Osteoblast (primary cell): ENCODE measurements around the gene ENO4. TPM values are rescaled to one million over a fixed set of nuclear protein-coding genes. Genes with fewer than 3 reads are reported as not detected.

Experiments used
- DNase-seq: peaks from one replicate; pipeline ENCODE4 v3.0.0; 2011; ENCODE audit warnings: low spot score, mixed read lengths; ENCODE audit not compliant: insufficient read length; ENCODE audit errors: missing footprints
- H2AFZ ChIP-seq: 2 replicates; pipeline ENCODE4 v1.6.0; 2011; ENCODE audit warnings: mild to moderate bottlenecking, low read length
- H3K27ac ChIP-seq: 2 replicates; pipeline ENCODE4 v1.5.1; 2011; ENCODE audit warnings: mild to moderate bottlenecking, low read depth, low read length, moderate library complexity
- H3K27me3 ChIP-seq: 2 replicates; pipeline ENCODE4 v1.6.0; 2012; ENCODE audit warnings: mild to moderate bottlenecking, control low read depth, inconsistent platforms, low read length, moderate library complexity; ENCODE audit not compliant: insufficient read depth
- H3K36me3 ChIP-seq: 2 replicates; pipeline ENCODE4 v1.5.1; 2011; ENCODE audit warnings: mild to moderate bottlenecking, low read length, control low read depth, moderate library complexity; ENCODE audit not compliant: insufficient read depth
- H3K4me1 ChIP-seq: 2 replicates; pipeline ENCODE4 v1.5.1; 2011; ENCODE audit warnings: mild to moderate bottlenecking, low read length, control low read depth, moderate library complexity; ENCODE audit not compliant: insufficient read depth
- H3K4me2 ChIP-seq: 2 replicates; pipeline ENCODE4 v1.6.0; 2011; ENCODE audit warnings: mild to moderate bottlenecking, low read length; ENCODE audit not compliant: insufficient read depth
- H3K4me3 ChIP-seq: fragments of 200-600 bp; sonication (generic); 3 replicates; pipeline ENCODE4 v1.5.1; 2012; ENCODE audit warnings: mild to moderate bottlenecking, low read length, inconsistent platforms; ENCODE audit not compliant: insufficient read depth
- H3K79me2 ChIP-seq: 2 replicates; pipeline ENCODE4 v1.6.0; 2012; ENCODE audit warnings: mild to moderate bottlenecking, low read length, control low read depth, inconsistent platforms; ENCODE audit not compliant: insufficient read depth
- H3K9me3 ChIP-seq: 2 replicates; pipeline ENCODE4 v1.5.1; 2011; ENCODE audit warnings: low read depth, low read length, control low read depth
- H4K20me1 ChIP-seq: 2 replicates; pipeline ENCODE4 v1.6.0; 2012; ENCODE audit warnings: mild to moderate bottlenecking, low read length, control low read depth; ENCODE audit not compliant: insufficient read depth
- CTCF ChIP-seq: IDR thresholded peaks from 2 replicates; pipeline ENCODE4 v1.5.1; 2011; ENCODE audit warnings: mild to moderate bottlenecking, low read depth, low read length, moderate library complexity; ENCODE audit errors: extremely low read depth
- total RNA-seq: library from RNA; depleted of rRNA; stranded (reverse); fragments of >200 nt; gene quantifications from 2 replicates; pipeline ENCODE4 v1.2.3, GENCODE V29; 2012

Gene ENO4
- 0.29 and 0.36 TPM in 2 replicates for total RNA-seq

- H2AFZ ChIP-seq: peak within 1 kb of the TSS; percentile 95
- peaks cover 9% of the 10 kb centered on the region for H3K27me3 ChIP-seq
- peak; percentile 94 for DNase-seq
- no peaks in the 10 kb centered on the region for H3K79me2 ChIP-seq
- no peak within 1 kb of the TSS for H3K27ac ChIP-seq
- no peaks in the 10 kb centered on the region for H4K20me1 ChIP-seq
- peak within 1 kb of the TSS; percentile 93 for H3K4me2 ChIP-seq
- TF ChIP-seq CTCF: no peak
- H3K36me3 ChIP-seq: no peaks in the 10 kb centered on the region
- H3K4me3 ChIP-seq: peak within 1 kb of the TSS; percentile 79
- H3K4me1 ChIP-seq: peaks cover 10% of the 10 kb centered on the region
- no peaks in the 10 kb centered on the region for H3K9me3 ChIP-seq
Observed at GRCh38 chr10:116849248-116850057, at the start of gene ENO4. TSS of gene ENO4 (plus strand) at chr10:116849499. CDS start at chr10:116849567, 68 bp downstream.

GRCh38 chr10:116800286-116800929 is 48.9 kb upstream of the ENO4 start:
- Histone ChIP-seq H3K4me3 (no peak overlapping the region), H3K27ac (no peak overlapping the region), H3K36me3 (no peaks in the 10 kb centered on the region), H3K9me3 (no peaks in the 10 kb centered on the region), H3K4me1 (no peaks in the 10 kb centered on the region), H2AFZ (no peak overlapping the region), H4K20me1 (no peaks in the 10 kb centered on the region), H3K79me2 (no peaks in the 10 kb centered on the region), H3K4me2 (no peak overlapping the region), H3K27me3 (peaks cover 10% of the 10 kb centered on the region)
- DNase-seq: no peak
- no peak for TF ChIP-seq CTCF

GRCh38 chr10:116801658-116802057 is 47.6 kb upstream of the ENO4 start:
- Histone ChIP-seq H3K27ac (no peak overlapping the region), H3K79me2 (no peaks in the 10 kb centered on the region), H3K4me3 (no peak overlapping the region), H3K36me3 (no peaks in the 10 kb centered on the region), H4K20me1 (no peaks in the 10 kb centered on the region), H3K27me3 (peaks cover 14% of the 10 kb centered on the region), H3K4me1 (no peaks in the 10 kb centered on the region), H3K9me3 (no peaks in the 10 kb centered on the region), H3K4me2 (no peak overlapping the region), H2AFZ (no peak overlapping the region)
- no peak for TF ChIP-seq CTCF
- DNase-seq: no peak

- Histone ChIP-seq H3K4me2 (no peak overlapping the region), H3K27ac (no peak overlapping the region), H3K27me3 (peaks cover 14% of the 10 kb centered on the region), H3K79me2 (no peaks in the 10 kb centered on the region), H3K36me3 (no peaks in the 10 kb centered on the region), H3K9me3 (no peaks in the 10 kb centered on the region), H3K4me1 (no peaks in the 10 kb centered on the region), H3K4me3 (no peak overlapping the region), H2AFZ (no peak overlapping the region), H4K20me1 (no peaks in the 10 kb centered on the region)
- DNase-seq: no peak
- TF ChIP-seq CTCF: no peak
Observed at GRCh38 chr10:116802474-116802873, 46.8 kb upstream of the ENO4 start.
